ENCODE results near the gene TMEM18. TPM values are rescaled to one million over a fixed set of nuclear protein-coding genes. Genes with fewer than 3 reads are reported as not detected.

Gene TMEM18
- total and polyA plus RNA-seq, 2 of the 13 experiments (the other 11 are each of a cell fraction or from before 2014, with no cell fraction given): 45.9 to 49.4 TPM

- POLR2A ChIA-PET: no interaction called here
- H3K79me2 ChIP-seq (ENCODE audit: insufficient read depth, low read length): no peaks in the 10 kb centered on the region
- FAIRE-seq: no peak
- H2AFZ ChIP-seq (ENCODE audit: low read length): no peak overlapping the region
- WGBS (ENCODE audit: low lambda C conversion rate): 8% methylated on average over 11 of the region's 11 CpGs
- no peaks in the 10 kb centered on the region for H4K20me1 ChIP-seq (ENCODE audit: insufficient read depth, low read length)
- no TSS peak for BruUV-seq (replicated peaks)
- peaks cover 7 to 64% of the 10 kb centered on the region in 2 experiments; a peak in 4 of 5 replicates for H3K27me3 ChIP-seq (ENCODE audit: control insufficient read depth in 1 of 2, insufficient read depth in 2 of 2, low read length in 2 of 2)
- H3K36me3 ChIP-seq (replicated peaks in 1 of 2; ENCODE audit: control insufficient read depth in 1 of 2, insufficient read depth in 2 of 2, low read length in 2 of 2): no peaks in the 10 kb centered on the region
- in situ Hi-C loops (cut with HindIII; ENCODE audit: extremely low pct_ligation_motif_present, low pct_unique_long_range_greater_than_20kb) (no loop called here), intact Hi-C loops (cut with micrococcal nuclease; ENCODE audit: unreplicated experiment) (no loop called here)
- H3K9me3 ChIP-seq (ENCODE audit: low read length): no peaks in the 10 kb centered on the region
- DNase-seq (ENCODE audit: low spot score): no peak
- ATAC-seq: no peak
- no peaks in the 10 kb centered on the region for H3K4me1 ChIP-seq (ENCODE audit: insufficient read depth, low read length)
- H3K4me2 ChIP-seq (ENCODE audit: low read depth, low read length): no peak overlapping the region
- no peak overlapping the region for H3K9ac ChIP-seq (ENCODE audit: insufficient read depth, low read depth, low read length)
- TF ChIP-seq PITX1 (CRISPR knock-in tag; IDR thresholded peaks at IDR 0.05) (no peak), SOX6 (IDR thresholded peaks at IDR 0.05) (no peak), SOX6 (CRISPR knock-in tag; IDR thresholded peaks at IDR 0.05) (no peak), ZNF292 (CRISPR knock-in tag; IDR thresholded peaks at IDR 0.05; ENCODE audit: borderline replicate concordance, low read depth) (no peak)
- no peak overlapping the region for H3K27ac ChIP-seq (ENCODE audit: extremely low read length, insufficient read depth, low read length)
- H3K4me3 ChIP-seq (replicated peaks in 1 of 3; ENCODE audit: insufficient read depth in 1 of 3, low read depth in 2 of 3, low read length in 3 of 3): no peak overlapping the region
- CTCF ChIA-PET (ENCODE audit: low intra/inter-chr PET ratio, low total read pairs): no interaction called here
Measured at GRCh38 chr2:624551-625347, 52.5 kb downstream of the TMEM18 start.

GRCh38 chr2:624096-624495 is 53.1 kb downstream of the TMEM18 start:
- POLR2A ChIA-PET: no interaction called here
- Histone ChIP-seq H3K4me2 (ENCODE audit: low read depth, low read length) (no peak overlapping the region), H4K20me1 (ENCODE audit: insufficient read depth, low read length) (no peaks in the 10 kb centered on the region), H3K4me1 (ENCODE audit: insufficient read depth, low read length) (no peaks in the 10 kb centered on the region), H3K79me2 (ENCODE audit: insufficient read depth, low read length) (no peaks in the 10 kb centered on the region), H2AFZ (ENCODE audit: low read length) (no peak overlapping the region), H3K36me3 (replicated peaks in 1 of 2; ENCODE audit: control insufficient read depth in 1 of 2, insufficient read depth in 2 of 2, low read length in 2 of 2) (no peaks in the 10 kb centered on the region), H3K9ac (ENCODE audit: insufficient read depth, low read depth, low read length) (no peak overlapping the region), H3K9me3 (ENCODE audit: low read length) (no peaks in the 10 kb centered on the region), H3K27me3 (ENCODE audit: control insufficient read depth in 1 of 2, insufficient read depth in 2 of 2, low read length in 2 of 2) (peaks cover 7 to 65% of the 10 kb centered on the region in 2 experiments; a peak in 4 of 5 replicates), H3K4me3 (replicated peaks in 1 of 3; ENCODE audit: insufficient read depth in 1 of 3, low read depth in 2 of 3, low read length in 3 of 3) (no peak overlapping the region), H3K27ac (ENCODE audit: extremely low read length, insufficient read depth, low read length) (no peak overlapping the region)
- intact Hi-C loops (cut with micrococcal nuclease; ENCODE audit: unreplicated experiment): no loop called here
- 14% methylated on average over 8 of the region's 10 CpGs for WGBS (ENCODE audit: low lambda C conversion rate)
- ATAC-seq (no peak), DNase-seq (ENCODE audit: low spot score) (no peak), FAIRE-seq (no peak)
- CTCF ChIA-PET (ENCODE audit: low intra/inter-chr PET ratio, low total read pairs): no interaction called here
- TF ChIP-seq ZIK1 (CRISPR knock-in tag; IDR thresholded peaks at IDR 0.05; ENCODE audit: borderline replicate concordance, low read depth): no peak
- no TSS peak for BruUV-seq (replicated peaks)
- in situ Hi-C loops (cut with HindIII; ENCODE audit: extremely low pct_ligation_motif_present, low pct_unique_long_range_greater_than_20kb): no loop called here

Measured in HepG2 (cell line).